GM18507 (cell line): ENCODE data around the gene SECTM1.

Source experiments
- DNase-seq: peaks from one replicate; pipeline ENCODE4 v3.0.0; 2011; ENCODE audit warnings: low read depth; ENCODE audit not compliant: insufficient read length; ENCODE audit errors: extremely low spot score
- FAIRE-seq: peaks from 2 replicates; lab custom pipeline; 2011; peaks lifted over from hg19 to GRCh38; lab: Jason Lieb, UNC

SECTM1 gene

DNA sequence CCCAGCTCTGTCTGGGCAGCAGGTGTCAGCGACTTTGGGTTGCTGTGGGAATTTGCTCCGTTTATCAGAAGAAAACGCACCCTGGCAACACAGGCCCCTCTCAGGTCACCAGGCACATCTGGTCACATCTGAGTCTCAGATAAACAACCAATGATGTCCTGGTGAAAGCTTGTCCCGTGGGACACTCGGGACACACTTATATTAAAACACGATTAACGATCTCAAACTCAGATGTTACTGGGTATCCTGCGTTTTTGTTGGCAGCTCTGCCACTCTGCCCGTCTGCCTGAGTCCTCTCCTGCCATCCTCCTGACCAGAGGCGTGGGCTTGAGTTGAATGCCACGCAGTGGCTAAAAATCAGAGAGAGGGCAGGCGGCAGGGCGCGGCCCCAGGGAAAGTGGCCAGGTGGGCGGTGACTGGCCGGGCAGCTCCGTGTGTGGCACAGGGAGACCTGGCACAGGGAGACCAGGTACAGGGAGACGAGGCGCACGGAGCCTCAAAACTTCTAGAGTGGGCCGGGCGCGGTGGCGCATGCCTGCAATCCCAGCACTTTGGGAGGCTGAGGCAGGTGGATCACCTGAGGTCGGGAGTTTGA lies 2.1 kb downstream of the SECTM1 start:
- DNase-seq = no peak
- FAIRE-seq = no peak

DNA sequence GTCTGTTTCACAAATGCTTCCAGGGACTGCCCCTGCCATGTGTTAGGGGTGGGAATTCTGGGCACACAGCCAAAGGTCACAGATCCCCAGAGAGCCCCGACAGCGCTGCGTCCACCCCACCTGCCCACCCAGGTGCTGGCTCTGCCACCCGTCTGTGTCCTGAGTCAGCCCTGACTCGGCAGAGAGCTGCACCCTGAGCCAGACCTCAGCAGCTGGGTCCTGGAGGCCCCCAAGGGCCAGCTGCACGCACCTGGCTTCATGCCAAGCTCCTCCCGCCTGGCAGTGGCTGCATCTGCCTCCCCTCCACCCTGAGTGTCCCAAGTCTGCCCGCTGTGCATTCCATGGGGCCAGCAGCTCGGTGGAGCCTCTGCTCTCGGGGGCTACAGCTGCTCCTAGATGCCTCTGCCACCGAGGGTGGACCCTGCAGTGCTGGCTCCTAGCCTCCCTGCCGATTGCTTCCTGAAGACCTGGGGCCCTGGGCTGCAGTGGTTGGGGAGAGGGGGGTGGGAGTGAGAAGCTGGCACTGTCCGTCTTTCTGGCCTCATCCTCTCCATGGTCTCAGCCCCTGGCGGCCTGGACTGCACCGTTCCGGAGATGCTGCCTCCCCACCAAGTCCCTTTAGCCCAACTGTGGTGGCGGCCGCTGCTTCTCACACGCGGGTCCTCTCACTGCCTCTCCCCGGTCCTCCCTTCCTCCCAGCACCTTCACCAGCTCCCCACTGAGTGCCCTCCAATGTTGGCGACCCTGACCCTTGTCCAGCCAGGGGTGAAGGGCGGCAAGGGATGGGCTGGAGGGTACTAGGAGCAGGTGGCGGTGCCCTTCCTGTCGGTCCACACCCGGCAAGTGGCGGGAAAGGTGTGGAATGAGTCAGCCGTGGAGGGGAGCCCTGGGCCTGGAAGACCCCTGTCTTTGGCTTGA lies 3.0 kb downstream of the SECTM1 start:
- FAIRE-seq (no peak), DNase-seq (no peak)

DNA sequence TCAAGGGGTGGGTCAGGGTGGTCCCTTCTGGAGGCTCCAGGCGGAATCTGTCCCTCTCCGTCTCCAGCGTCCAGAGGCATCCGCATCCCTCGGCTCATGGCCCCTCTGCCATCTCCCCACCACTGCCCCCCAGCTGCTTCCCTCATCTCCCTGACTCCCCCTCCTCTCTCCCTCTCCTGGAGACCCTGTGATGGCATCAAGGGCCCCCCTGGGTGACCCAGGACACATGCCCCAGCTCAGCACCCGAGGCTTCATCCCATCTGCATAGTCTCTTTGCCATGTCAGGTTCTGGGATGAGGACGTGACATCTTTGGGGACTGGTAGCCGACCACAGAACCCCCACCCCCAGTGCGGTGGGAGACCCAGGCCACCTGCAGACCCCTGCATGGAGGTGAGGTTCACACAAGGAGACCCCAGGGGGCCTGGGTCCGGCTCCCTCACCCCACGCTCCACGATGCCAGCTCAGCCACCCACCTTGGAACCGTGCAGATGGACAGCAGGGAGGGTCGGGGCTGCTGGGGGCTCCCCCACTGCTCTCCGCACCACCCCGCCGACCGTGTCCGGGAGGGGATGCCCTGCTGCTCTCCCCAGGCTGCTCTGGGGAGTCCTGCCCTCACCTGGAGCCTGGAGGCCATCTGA lies 3.8 kb downstream of the SECTM1 start:
- DNase-seq (no peak), FAIRE-seq (no peak)

DNA sequence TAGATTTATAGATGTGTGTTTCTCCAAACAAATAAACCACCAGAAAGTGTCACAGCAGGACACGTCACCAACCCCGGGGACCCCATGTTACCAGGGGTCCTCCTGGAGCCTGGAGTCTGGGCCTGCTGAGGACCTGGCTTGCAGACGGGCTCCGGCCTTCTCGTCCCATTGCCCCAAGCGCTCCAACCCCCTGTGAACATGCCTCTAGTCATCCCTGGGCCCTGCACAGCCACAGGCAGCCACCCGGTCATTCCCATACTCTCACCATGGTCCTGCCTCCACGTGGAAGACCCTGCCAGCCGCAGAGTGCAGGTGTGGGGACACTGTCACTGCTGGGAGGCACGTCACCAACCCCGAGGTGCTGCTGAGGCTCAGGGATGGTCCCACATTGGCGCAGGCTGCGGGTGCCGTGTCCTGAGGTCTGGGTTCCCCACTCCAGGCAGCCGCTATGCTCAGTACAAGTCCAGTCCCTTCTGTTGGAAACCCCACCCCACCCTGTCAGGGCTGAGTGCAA lies 4.5 kb downstream of the SECTM1 start:
- no peak for DNase-seq
- no peak for FAIRE-seq

DNA sequence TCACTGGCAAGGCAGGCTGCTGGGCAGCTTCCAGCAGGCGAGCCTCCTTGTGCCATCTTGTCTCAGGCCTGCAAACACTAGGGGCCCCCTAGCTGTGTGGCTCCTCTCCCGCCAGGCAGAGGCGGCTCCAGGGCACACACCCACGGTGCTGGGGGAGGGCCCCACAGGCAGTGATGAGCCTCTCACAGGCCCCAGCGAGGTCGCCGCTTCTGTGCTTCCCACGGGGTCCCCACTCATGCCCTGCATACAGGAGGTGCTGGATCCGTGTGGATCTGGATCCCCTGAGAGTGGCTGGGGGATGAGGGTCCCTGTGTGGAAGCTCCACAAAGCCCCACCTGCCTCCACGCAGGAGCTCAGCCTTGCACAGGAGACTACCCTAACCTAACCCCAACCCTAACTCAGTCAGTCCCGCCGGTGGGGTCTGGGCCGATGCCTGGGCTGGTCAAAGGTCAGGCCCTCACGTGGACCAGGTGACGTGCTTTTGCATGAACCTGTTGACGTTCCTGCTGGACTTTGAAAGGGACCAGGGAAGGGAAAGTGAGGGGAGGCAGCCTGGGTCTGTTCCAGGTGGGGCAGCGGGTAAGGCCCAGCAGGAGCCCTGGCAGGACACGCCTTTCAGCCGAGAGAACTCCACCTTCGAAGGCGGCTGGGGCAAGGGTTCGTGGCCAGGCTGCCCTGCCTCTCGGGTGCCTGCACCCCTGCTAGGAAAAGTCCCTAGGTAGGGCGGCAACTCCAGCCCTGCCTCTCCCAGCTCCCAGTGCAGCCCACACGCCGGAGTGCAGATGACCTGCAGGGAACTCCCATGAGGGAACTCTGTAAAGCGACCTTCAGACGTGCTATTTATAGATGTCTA lies 5.2 kb downstream of the SECTM1 start:
- DNase-seq (no peak), FAIRE-seq (no peak)

DNA sequence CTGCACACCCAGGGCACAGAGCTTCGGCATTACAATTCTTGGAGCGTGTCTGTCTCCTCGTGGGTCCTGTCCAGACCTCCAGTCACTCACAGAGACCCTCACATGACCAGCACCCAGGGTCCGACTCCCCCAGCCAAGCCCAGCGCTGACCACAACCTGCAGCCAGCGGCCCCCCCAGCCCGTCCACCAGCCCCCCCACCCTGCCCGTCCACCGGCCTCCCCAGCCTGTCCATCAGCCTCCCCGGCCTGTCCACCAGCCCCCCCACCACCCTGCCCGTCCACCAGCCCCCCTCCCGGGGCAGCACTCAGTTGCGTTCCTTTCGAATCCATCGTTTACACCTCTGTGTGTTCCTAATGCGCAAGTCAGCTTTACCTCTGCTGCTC lies 5.8 kb downstream of the SECTM1 start:
- DNase-seq (no peak), FAIRE-seq (no peak)

DNA sequence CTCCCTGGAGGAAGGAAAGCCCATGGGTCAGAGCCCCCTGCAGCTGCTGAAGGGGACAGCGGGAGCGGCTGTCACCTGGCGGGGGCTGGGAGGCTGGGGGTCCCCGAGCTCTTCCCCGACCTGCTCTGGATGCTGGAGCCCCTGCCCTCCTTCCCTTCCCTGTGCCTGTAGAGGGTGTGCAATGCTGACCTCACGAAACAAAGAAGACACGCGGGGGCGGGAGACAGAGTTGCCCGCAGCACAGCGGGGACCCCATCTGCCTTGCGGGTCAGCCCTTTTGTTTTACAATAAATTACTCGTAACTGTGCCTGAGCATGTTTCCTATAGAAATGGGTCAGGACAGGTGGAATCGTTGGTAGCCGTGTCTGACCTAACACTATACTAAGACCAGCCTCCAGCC lies 6.3 kb downstream of the SECTM1 start:
- DNase-seq = no peak
- FAIRE-seq = no peak

DNA sequence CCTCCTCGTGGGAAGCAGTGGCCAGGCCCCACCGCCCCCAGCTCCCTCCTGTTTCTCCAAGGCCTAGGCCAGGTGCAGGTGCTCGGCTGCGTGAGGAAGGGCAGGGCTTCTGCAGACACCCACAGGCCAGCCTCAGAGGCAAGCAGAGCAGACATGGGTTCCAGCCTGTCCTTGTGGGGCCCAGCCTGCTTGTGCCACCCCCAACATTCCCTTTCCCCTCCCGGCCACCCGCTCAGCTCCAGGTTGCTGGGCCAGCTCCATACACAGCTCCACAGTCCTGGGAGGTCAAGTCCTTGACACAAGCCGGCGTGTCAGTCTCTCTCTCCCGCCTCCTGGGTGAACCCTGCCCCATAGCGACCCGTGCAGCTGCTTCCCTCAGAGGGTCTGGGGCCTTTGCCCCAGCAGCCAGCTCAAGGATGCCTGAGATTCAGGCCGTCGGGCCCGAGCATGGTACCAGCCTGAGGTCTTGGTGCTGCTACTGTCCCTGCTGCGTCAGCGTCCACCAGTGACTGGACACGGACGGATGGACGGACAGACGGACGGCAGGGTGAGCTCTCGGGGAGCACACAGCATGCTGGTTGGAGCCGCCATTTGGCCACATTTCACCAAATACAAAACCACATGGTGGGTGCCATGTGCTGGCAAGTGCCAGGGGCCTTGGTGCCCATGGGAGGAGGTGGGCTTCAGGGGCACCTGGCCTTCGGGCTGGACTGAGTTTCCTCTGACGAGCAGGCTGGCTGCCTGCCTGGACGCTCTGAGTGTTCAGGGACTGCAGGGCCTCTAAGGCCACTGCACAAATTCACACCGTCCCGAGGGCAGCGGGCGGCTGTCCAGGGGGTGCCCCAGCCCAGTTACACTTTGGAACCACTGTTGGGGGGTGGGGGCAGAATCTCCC lies 8.0 kb downstream of the SECTM1 start:
- no peak for DNase-seq
- FAIRE-seq = no peak

DNA sequence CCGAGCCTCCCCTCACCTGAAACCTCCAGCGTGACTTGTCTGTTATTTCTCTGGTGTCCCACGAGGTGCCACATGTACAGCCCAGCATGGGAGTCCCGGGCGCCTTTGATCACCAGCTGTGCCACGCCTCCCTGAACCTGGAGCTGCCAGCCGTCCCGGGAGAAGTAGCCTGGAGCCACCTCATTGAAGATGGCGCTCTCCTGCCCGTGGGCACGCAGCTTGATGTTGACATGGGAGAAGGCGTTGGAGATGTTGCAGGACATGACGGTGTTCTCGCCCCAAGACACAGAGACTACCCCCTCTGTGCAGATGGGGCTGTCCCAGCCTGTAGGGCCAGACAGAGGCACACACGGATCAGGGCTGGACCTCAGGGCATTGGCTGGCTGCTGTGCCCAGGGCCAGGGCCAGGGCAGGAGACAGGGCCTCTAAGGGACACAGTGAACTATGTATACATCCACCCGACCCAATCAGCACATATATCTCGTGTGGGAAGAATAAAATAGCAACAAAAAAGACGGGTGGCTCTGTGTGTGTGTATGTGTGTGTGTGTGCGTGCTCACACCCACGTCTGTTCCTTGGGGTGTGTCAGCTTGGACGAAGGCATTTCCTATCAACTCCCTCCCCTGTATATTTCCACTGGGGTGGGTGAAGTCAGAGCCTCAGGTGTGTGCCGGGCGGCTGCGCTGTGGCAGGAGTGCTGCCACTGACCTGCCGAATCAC lies 8.8 kb downstream of the SECTM1 start:
- no peak for FAIRE-seq
- no peak for DNase-seq

DNA sequence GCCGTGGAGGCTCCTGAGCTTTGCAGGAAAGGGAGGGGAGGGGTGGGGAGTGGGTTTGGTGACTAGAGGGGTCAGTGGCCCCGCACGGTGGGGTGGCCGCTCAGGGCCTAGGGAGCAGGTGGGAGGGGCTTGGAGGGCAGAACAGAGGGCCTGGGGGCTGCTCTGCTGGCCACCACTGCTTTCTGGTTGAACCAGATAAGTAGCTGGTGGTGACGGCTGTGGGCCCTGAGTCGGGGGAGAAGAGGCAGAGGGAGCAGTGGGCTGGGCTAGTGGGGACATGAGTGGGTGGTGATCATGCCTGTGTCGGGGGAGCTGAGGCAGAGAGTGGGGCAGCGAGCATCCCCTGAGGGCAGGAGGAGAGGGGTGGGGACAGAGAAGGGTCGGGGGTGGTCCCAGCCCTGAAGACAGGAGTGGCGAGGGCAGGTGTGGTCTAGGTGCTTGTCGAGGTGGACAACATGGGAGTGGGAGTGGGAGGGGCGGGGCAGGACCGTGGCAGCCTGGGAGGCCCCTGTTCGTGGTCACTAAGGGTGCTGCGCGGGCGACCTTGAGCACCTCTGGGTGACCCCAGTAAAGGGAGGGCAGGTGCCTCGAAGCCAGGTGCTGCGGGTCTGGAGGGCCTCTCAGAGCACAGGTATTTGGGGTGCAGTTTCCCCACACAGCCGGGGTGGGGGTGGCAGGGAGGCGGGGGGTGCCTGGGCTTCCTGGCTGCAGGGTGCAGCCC lies 9.9 kb downstream of the SECTM1 start:
- FAIRE-seq = no peak
- DNase-seq = no peak

DNA sequence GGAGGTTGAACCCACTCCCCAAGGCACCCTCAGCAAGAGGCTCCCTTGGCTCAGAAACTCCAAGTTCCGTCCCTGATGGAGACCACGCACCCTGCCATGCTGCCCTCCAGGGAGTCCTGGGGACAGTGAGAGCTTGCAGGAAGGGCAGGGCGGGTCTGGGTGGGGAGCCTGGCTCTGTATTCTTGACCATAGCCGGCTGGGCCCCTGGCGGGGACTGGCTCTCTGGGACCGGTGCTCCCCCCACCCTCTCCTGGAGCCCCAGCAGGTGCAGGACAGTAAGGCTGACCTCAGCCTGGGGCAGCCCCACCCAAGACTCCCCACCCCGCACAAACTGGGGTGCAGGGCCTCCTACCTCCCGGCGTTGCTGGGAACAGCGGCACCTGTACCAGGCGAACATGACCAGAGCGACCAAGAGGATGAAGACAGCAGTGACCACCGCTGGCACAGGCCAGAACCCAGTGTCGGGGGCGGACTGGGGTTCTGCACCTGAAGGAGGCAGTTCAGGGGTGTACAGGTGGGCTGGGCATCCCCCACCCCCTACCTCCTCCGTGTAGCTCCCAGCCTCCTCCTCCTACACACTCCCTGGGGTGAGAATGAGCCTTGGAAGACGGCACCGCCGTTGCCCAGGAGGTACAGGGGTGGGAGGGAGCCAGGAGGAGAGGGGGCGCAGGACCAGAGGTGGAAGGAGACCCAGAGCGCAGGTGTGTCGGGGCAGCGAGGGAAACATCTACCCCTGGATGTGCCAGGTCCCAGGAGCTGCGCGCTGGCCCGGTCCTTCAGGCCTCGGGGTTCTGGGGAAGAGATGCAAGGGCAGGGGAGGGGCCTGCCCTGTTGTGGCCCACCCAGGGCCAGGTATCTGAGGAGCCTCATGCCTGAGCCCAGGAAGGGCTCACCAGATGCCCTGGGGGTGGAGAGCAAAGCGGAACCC lies 10.8 kb downstream of the SECTM1 start:
- FAIRE-seq (no peak), DNase-seq (no peak)

DNA sequence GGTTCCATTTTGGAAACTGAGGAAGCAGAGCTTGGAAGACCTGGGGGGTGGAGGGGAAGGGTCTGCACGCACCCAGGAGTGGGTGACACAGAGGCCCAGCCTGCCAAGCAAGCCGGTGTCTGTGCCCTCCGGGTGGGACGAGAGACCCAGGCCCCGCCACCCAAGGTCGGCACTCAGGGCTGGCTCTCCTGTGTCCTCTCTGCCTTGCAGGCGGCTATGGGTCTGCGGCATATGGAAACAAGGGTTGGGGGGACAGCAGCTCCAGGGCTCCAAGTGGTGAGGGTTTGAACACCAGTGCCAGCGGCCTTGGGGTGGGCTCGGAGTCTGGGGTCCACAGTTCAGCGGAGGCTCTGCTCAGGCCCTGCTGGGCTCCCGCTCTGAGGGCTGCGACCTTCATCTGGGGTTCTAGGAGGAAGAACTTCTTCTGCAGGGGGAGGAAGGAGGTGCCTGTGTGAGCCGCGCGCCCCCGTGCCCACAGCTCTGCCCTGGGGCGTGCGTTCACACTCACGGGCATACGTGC lies 11.6 kb downstream of the SECTM1 start:
- DNase-seq (no peak), FAIRE-seq (no peak)

DNA sequence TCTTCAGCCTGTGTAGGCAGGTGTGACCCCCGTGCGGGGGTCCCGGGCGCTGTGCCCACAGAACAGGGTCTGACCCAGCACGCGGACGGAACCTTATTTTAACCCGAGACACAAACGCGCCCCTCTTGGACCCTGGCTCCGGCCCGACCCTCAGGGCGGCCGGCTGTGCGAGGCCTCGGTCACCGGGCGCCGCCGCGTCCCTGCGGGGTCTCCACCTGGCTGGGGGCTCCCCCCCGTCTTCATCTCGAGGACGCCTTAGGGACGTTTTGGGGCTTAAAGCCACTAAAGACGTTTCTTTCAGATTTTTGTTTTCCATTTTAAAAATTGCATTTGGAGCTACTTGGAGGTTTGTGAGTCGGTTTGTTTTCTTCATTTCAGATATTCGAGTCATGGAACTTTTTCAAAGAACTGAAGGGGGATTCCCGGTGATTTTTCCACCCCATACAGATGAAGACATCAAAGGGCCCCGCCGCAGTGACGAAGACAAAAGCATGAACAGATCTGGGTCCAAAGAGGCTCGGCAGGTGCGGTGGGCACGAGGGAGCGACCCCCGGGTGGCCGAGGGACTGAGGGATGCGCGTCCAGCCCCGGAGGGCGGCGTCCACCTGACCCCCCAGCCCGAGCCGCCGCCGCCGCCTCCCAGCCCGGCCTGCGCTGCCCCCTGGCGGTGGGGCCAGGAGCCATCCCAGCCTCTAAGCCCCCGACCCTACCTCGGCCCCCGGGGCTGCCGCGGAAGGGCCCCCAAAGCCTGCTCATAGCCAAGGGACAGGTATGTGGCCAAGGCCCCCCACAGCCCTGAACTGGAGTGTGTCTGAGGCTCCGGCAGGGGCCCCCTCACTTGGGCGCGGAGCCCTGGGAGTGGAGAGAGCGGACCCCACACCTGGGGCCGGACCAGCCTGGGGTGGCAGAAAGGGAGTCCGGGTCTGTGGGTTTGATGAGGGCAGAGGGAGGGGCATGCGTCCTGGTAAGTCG lies 12.3 kb downstream of the SECTM1 start:
- FAIRE-seq (peak; percentile 44), DNase-seq (no peak)

DNA sequence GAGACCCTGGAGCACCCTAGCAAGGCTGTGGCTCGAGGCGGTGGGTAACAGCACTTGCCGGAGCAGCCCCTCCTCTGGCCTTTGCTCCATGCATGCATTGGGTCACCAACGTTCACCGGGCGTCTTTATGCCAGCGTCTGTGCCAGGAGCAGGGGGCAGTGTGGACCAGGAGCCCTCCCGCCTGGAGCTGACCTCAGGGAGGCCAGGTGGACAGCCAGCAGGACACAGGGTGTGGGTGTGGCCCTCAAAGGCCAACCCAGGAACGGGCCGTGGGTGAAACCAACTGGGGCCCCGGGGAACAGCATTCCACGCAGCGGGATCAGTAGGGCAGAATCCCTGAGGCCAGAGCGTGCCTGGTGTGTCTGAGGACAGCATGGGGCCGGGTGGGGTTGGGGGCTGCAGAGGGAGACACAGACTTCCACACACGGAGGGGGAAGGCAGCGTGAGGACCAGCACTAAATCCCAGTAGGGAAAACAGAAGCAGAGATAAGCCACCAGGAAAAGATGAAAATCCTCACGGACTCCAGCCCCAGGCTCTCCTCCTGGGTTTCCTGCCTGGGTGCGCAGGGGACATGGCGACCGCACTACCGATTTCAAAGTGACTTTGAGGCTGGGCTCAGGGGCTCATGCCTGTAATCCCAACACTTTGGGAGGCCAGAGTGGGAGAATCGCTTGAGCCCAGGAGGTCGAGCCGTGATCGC lies 13.3 kb downstream of the SECTM1 start:
- DNase-seq (no peak), FAIRE-seq (no peak)
